HepG2 (cell line): ENCODE measurements around the gene TRIM62. TPM values are rescaled to one million over a fixed set of nuclear protein-coding genes. Genes with fewer than 3 reads are reported as not detected.

Experiments used
- CBFB ChIP-seq: sonication (generic); formaldehyde crosslinking; IDR thresholded peaks from 2 replicates; pipeline ENCODE4 v1.4.0; 2020; ENCODE audit warnings: missing genetic modification reagents
- DRAP1 ChIP-seq: IDR thresholded peaks from 2 replicates; pipeline ENCODE4 v1.6.1; 2016; ENCODE audit warnings: missing genetic modification reagents, missing compliant biosample characterization
- FOSL2 ChIP-seq: sonication (generic); formaldehyde crosslinking; IDR thresholded peaks from 2 replicates; pipeline ENCODE4 v1.4.0; 2020; ENCODE audit warnings: missing genetic modification reagents
- KDM2A ChIP-seq: sonication (generic); formaldehyde crosslinking; IDR thresholded peaks from 2 replicates; pipeline ENCODE4 v1.4.0; 2020; ENCODE audit warnings: low read depth, missing genetic modification reagents, borderline replicate concordance
- LBX2 ChIP-seq: sonication (generic); formaldehyde crosslinking; IDR thresholded peaks from 2 replicates; pipeline ENCODE4 v1.5.0; 2020; ENCODE audit warnings: missing genetic modification reagents, mild to moderate bottlenecking, borderline replicate concordance
- MIER2 ChIP-seq: IDR thresholded peaks from 2 replicates; pipeline ENCODE4 v1.6.1; 2016; ENCODE audit warnings: missing biosample characterization, missing genetic modification reagents
- MLXIP ChIP-seq: sonication (generic); formaldehyde crosslinking; IDR thresholded peaks from 2 replicates; pipeline ENCODE4 v1.9.0; 2021; ENCODE audit warnings: missing genetic modification reagents, borderline replicate concordance
- RARG ChIP-seq: sonication (generic); formaldehyde crosslinking; IDR thresholded peaks from 2 replicates; pipeline ENCODE4 v1.4.0; 2020; ENCODE audit warnings: low read depth, mild to moderate bottlenecking, missing genetic modification reagents
- SOX13 ChIP-seq, 3 experiments: fragments of 450-650 bp in 1 of 3; sonication (generic) in 1 of 3; formaldehyde crosslinking in 1 of 3; IDR thresholded peaks in 2 of 3; conservative IDR thresholded peaks in 1 of 3; 2 replicates each; pipeline versions ENCODE4 v1.5.0 to v1.6.1; 2016 to 2020; ENCODE audit warnings: antibody characterized with exemption in 1 of 3, mild to moderate bottlenecking in 1 of 3, missing compliant biosample characterization in 1 of 3, missing genetic modification reagents in 1 of 3, moderate library complexity in 1 of 3
- WIZ ChIP-seq: sonication (generic); formaldehyde crosslinking; IDR thresholded peaks from 2 replicates; pipeline ENCODE4 v1.5.1; 2020; ENCODE audit warnings: mild to moderate bottlenecking, missing genetic modification reagents
- ZNF251 ChIP-seq: sonication (generic); formaldehyde crosslinking; IDR thresholded peaks from 2 replicates; pipeline ENCODE4 v1.9.0; 2021; ENCODE audit warnings: mild to moderate bottlenecking, missing genetic modification reagents
- ZNF407 ChIP-seq: sonication (generic); formaldehyde crosslinking; IDR thresholded peaks from one replicate; pipeline ENCODE4 v1.5.1; 2020; ENCODE audit warnings: mild to moderate bottlenecking, missing genetic modification reagents; ENCODE audit errors: not compliant biosample characterization
- ZNF432 ChIP-seq: sonication (generic); formaldehyde crosslinking; IDR thresholded peaks from 2 replicates; pipeline ENCODE4 v1.5.0; 2020; ENCODE audit warnings: missing genetic modification reagents, mild to moderate bottlenecking, borderline replicate concordance
- ZNF660 ChIP-seq: sonication (generic); formaldehyde crosslinking; IDR thresholded peaks from 2 replicates; pipeline ENCODE4 v1.5.1; 2020; ENCODE audit warnings: mild to moderate bottlenecking, low read depth, missing genetic modification reagents, borderline replicate concordance
- ZSCAN21 ChIP-seq: sonication (generic); formaldehyde crosslinking; IDR thresholded peaks from 2 replicates; pipeline ENCODE4 v1.8.0; 2022; ENCODE audit warnings: mild to moderate bottlenecking, missing genetic modification reagents, moderate library complexity, borderline replicate concordance
- polyA plus RNA-seq, 8 experiments: library from polyadenylated mRNA; depleted of rRNA in 3 of 8; stranded (reverse) in 7 of 8; unstranded in 1 of 8; fragments of >200 nt; fragmentation: Illumina TruSeq in 4 of 8; extraction: Trizol in 4 of 8; gene quantifications; 2 replicates each; pipeline versions ENCODE4 v1.2.1 to v1.2.3, GENCODE V29; 2011 to 2016; ENCODE audit warnings: low read depth in 4 of 8, missing spikeins in 1 of 8, mixed read lengths in 1 of 8; ENCODE audit not compliant: insufficient read depth in 1 of 8
- total RNA-seq, 5 experiments: library from RNA; depleted of rRNA; stranded (reverse); fragments of >200 nt; fragmentation: Illumina TruSeq; extraction: Trizol; gene quantifications; 2 replicates each; pipeline ENCODE4 v1.2.3, GENCODE V29; 2016; ENCODE audit warnings: low read depth in 1 of 5

TRIM62 gene
- total and polyA plus RNA-seq, 2 of the 13 experiments (the other 11 are each of a cell fraction or from before 2014, with no cell fraction given) = 0.53 to 0.57 TPM

- TF ChIP-seq MLXIP (CRISPR knock-in tag) (no peak), ZNF432 (CRISPR knock-in tag) (no peak), SOX13 (IDR thresholded peaks at IDR 0.05) (no peak), SOX13 (CRISPR knock-in tag; conservative IDR thresholded peaks at IDR 0.05 in 1 of 2, IDR thresholded peaks at IDR 0.05 in 1 of 2) (no peak), WIZ (CRISPR knock-in tag) (no peak), FOSL2 (CRISPR knock-in tag) (peak; percentile 24; the same call in 1 of the 2 replicates), KDM2A (CRISPR knock-in tag) (0 out of 2 replicates have a peak, but pooled peaks have one; percentile 11), ZNF660 (CRISPR knock-in tag) (no peak), CBFB (CRISPR knock-in tag) (no peak), ZNF251 (CRISPR knock-in tag) (no peak), ZNF407 (CRISPR knock-in tag) (peak; percentile 29), DRAP1 (CRISPR knock-in tag) (0 out of 2 replicates have a peak, but pooled peaks have one; percentile 14), LBX2 (CRISPR knock-in tag) (no peak), RARG (CRISPR knock-in tag) (no peak), ZSCAN21 (CRISPR knock-in tag) (no peak), MIER2 (CRISPR knock-in tag) (peak; percentile 65; the same call in 1 of the 2 replicates)
Observed at GRCh38 chr1:33140153-33141149, 41.4 kb downstream of the TRIM62 start (continued).
